Osteocyte (in vitro differentiated cells): ENCODE results near the gene CUBN. TPM values are rescaled to one million over a fixed set of nuclear protein-coding genes. Genes with fewer than 3 reads are reported as not detected.

Experiments
- DNase-seq: peaks from one replicate; pipeline ENCODE4 v3.0.0; 2021; ENCODE audit warnings: mixed read lengths; ENCODE audit not compliant: unreplicated experiment; ENCODE audit errors: extremely low spot score
- H3K27ac Mint-ChIP-seq: one replicate; pipeline ENCODE4 v1.8.0; 2021; ENCODE audit warnings: mild to moderate bottlenecking, mixed read lengths; ENCODE audit not compliant: unreplicated experiment
- H3K27me3 Mint-ChIP-seq: one replicate; pipeline ENCODE4 v1.8.0; 2021; ENCODE audit warnings: mixed read lengths; ENCODE audit not compliant: unreplicated experiment
- H3K36me3 Mint-ChIP-seq: one replicate; pipeline ENCODE4 v1.8.0; 2021; ENCODE audit warnings: mixed read lengths; ENCODE audit not compliant: unreplicated experiment
- H3K4me1 Mint-ChIP-seq: one replicate; pipeline ENCODE4 v1.8.0; 2021; ENCODE audit warnings: mixed read lengths; ENCODE audit not compliant: unreplicated experiment
- H3K4me3 Mint-ChIP-seq: one replicate; pipeline ENCODE4 v1.8.0; 2021; ENCODE audit warnings: mild to moderate bottlenecking, moderate library complexity, mixed read lengths; ENCODE audit not compliant: unreplicated experiment
- H3K9me3 Mint-ChIP-seq: one replicate; pipeline ENCODE4 v1.8.0; 2021; ENCODE audit warnings: mixed read lengths; ENCODE audit not compliant: unreplicated experiment
- total RNA-seq: library from RNA; stranded (reverse); gene quantifications from 2 replicates; pipeline ENCODE4 v1.2.1, GENCODE V29; 2021
- TF ChIP-seq, protein P1 (sequence below): fragments of 200-600 bp; sonication (generic); IDR thresholded peaks from 2 replicates; pipeline ENCODE4 v1.5.0; 2021; ENCODE audit warnings: antibody characterized with exemption, mild to moderate bottlenecking, moderate library complexity

Gene CUBN
- total RNA-seq, 1 donor from 2014 or later, result 1.4 TPM

DNA sequence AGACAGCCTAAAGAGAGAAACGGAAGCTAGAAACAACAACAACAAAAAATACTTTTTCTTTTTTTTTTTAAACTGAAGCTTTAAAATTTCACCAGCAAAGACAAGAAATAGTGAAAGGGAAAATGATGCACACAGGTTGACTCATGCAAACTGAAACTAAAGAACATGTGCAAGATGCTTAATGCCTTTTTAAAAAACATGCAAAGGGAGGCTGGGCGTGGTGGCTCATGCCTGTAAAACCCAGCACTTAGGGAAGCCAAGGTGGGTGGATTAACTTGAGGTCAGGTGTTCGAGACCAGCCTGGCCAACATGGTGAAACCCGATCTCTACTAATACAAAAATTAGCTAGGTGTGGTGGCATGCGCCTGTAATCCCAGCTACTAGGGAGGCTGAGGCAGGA lies 15.1 kb upstream of the CUBN start:
- no peak for DNase-seq
- Mint-ChIP-seq H3K4me3 (no peak overlapping the region), H3K36me3 (no peaks in the 10 kb centered on the region), H3K9me3 (peaks cover 5% of the 10 kb centered on the region), H3K4me1 (peaks cover 5% of the 10 kb centered on the region), H3K27ac (no peak overlapping the region), H3K27me3 (no peaks in the 10 kb centered on the region)
- TF ChIP-seq, protein P1, sequence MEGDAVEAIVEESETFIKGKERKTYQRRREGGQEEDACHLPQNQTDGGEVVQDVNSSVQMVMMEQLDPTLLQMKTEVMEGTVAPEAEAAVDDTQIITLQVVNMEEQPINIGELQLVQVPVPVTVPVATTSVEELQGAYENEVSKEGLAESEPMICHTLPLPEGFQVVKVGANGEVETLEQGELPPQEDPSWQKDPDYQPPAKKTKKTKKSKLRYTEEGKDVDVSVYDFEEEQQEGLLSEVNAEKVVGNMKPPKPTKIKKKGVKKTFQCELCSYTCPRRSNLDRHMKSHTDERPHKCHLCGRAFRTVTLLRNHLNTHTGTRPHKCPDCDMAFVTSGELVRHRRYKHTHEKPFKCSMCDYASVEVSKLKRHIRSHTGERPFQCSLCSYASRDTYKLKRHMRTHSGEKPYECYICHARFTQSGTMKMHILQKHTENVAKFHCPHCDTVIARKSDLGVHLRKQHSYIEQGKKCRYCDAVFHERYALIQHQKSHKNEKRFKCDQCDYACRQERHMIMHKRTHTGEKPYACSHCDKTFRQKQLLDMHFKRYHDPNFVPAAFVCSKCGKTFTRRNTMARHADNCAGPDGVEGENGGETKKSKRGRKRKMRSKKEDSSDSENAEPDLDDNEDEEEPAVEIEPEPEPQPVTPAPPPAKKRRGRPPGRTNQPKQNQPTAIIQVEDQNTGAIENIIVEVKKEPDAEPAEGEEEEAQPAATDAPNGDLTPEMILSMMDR, result no peak

DNA sequence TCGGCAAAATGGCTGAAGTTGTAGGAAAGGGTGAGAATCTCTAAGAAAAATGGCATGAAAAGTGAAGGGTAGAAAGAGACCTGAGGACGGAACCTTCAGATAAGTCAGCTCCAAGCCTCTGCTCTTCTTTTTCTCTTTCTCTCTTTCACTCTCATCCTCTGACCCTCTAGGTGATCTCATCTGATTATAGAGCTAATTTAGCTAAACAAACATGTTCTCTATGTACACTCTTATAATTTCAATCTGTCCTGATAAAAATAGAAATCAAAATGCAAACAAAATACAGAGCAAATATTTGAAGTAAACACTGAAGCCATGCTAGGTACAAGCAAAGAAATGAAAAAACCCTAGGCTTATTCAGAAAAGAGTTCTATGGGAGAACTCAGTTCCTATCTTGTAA lies 14.4 kb upstream of the CUBN start:
- H3K9me3 Mint-ChIP-seq, result peaks cover 5% of the 10 kb centered on the region
- H3K4me1 Mint-ChIP-seq, result peaks cover 5% of the 10 kb centered on the region
- no peak overlapping the region for H3K27ac Mint-ChIP-seq
- H3K27me3 Mint-ChIP-seq, result no peaks in the 10 kb centered on the region
- TF ChIP-seq, protein P1, result no peak
- no peak overlapping the region for H3K4me3 Mint-ChIP-seq
- no peak for DNase-seq
- no peaks in the 10 kb centered on the region for H3K36me3 Mint-ChIP-seq

DNA sequence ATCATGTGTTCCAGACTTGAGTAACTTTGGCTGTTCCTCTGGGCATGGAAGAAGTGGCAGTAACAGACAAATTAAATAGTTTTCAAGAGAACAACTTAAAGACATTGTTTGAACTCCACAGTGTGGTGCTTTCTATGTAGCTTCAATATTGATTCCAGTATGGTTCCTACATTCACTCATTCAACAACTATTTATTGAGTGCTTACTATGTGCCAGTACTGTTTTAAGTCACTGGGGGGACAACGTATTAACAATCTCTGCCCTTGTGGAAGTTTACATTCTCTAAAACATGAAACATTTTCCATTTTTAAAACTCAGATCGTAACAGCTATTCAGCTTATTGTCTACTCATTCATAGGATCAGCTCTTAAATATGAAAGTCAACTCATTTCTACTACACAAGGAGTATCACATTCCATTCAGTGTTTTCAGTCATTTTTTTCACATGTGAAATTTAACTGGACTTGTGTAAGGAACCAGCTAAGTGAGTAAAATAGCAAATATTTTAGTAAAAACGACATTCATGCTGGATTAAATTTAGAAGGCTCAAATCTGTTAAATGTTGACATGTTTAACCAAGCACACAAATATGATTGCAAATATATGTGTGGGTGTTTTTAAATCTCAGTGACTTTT lies 13.6 kb upstream of the CUBN start:
- no peak overlapping the region for H3K27ac Mint-ChIP-seq
- no peaks in the 10 kb centered on the region for H3K36me3 Mint-ChIP-seq
- peaks cover 5% of the 10 kb centered on the region for H3K9me3 Mint-ChIP-seq
- TF ChIP-seq, protein P1, result no peak
- peaks cover 7% of the 10 kb centered on the region for H3K4me1 Mint-ChIP-seq
- no peaks in the 10 kb centered on the region for H3K27me3 Mint-ChIP-seq
- no peak for DNase-seq
- no peak overlapping the region for H3K4me3 Mint-ChIP-seq

DNA sequence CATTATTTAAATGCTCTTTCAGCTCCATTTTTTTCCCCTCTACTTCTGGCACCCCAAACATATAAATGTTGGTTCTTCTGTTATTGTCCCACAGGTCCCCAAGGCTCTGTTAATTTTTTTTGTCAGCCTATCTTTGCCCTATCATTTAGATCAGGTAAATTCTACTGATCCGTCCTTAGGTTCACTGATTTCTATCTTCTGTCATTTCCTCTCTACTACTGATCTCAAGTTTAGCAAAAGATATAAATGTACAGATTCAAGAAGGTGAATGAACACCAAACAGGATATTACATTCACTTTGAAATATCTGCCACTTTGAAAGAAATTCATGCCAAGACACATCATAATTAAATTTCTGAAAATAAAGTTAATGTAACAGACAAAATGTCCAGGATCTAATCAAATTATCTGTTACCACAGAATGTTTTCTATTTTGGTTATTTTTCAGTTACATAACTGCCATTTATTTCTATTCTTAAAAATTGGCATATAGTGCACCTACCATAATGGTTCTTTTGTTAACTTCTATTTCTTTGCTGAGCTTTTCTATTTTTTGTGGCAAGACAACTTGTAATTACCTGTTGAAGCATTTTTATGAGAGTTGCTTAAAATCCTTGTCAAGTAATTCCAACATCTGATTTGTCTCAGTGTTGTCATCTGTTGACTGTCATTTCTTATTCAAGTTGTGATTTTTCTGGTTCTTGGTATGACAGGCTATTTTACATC lies 12.1 kb upstream of the CUBN start:
- H3K27me3 Mint-ChIP-seq, result no peaks in the 10 kb centered on the region
- H3K4me3 Mint-ChIP-seq, result no peak overlapping the region
- TF ChIP-seq, protein P1, result no peak
- DNase-seq, result no peak
- no peaks in the 10 kb centered on the region for H3K36me3 Mint-ChIP-seq
- H3K9me3 Mint-ChIP-seq, result peaks cover 5% of the 10 kb centered on the region
- H3K4me1 Mint-ChIP-seq, result peaks cover 3% of the 10 kb centered on the region
- no peak overlapping the region for H3K27ac Mint-ChIP-seq

DNA sequence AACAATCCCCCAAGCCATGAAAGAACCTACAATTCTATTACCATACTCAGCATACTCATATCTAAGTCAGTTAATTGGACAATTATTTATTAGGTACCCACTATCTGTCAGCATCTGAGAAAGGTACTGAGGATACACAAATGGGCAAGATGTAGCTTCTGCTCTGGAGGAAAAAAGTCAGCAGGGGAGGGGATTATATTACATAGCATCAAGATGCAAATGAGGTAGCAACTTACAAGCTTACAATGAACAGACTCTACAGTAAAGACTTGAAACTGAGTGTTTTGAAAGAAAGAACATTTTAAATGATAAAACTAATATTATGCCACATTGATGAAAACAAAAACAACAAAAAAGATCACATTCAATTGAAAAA lies 10.8 kb upstream of the CUBN start:
- no peak overlapping the region for H3K4me3 Mint-ChIP-seq
- TF ChIP-seq, protein P1, result no peak
- peaks cover 3% of the 10 kb centered on the region for H3K4me1 Mint-ChIP-seq
- no peak for DNase-seq
- no peaks in the 10 kb centered on the region for H3K27me3 Mint-ChIP-seq
- H3K27ac Mint-ChIP-seq, result no peak overlapping the region
- H3K36me3 Mint-ChIP-seq, result no peaks in the 10 kb centered on the region
- H3K9me3 Mint-ChIP-seq, result peaks cover 5% of the 10 kb centered on the region
